HepG2 (cell line): ENCODE results near the gene PSKH1. TPM values are rescaled to one million over a fixed set of nuclear protein-coding genes. Genes with fewer than 3 reads are reported as not detected.

Source experiments
- ARID5B ChIP-seq: IDR thresholded peaks from 2 replicates; pipeline ENCODE4 v1.4.0; 2020; ENCODE audit warnings: mild to moderate bottlenecking, missing genetic modification reagents
- ATF7 ChIP-seq, 2 experiments: fragments of 450-650 bp in 1 of 2; sonication (generic) in 1 of 2; formaldehyde crosslinking in 1 of 2; IDR thresholded peaks; 2 replicates each; pipeline versions ENCODE4 v1.4.0 to v1.6.1; 2016 to 2020; ENCODE audit warnings: antibody characterized with exemption in 1 of 2, mild to moderate bottlenecking in 1 of 2, missing genetic modification reagents in 1 of 2
- CC2D1A ChIP-seq: sonication (generic); formaldehyde crosslinking; IDR thresholded peaks from 2 replicates; pipeline ENCODE4 v1.8.1; 2023; ENCODE audit warnings: mild to moderate bottlenecking, missing genetic modification reagents
- ETV6 ChIP-seq: sonication (generic); formaldehyde crosslinking; conservative IDR thresholded peaks from 2 replicates; pipeline ENCODE4 v1.4.0; 2020; ENCODE audit warnings: missing genetic modification reagents
- KLF16 ChIP-seq, 2 experiments: sonication (generic) in 1 of 2; formaldehyde crosslinking in 1 of 2; IDR thresholded peaks; 2 replicates each; pipeline versions ENCODE4 v1.6.1 to v1.8.0; 2016 to 2023; ENCODE audit warnings: missing genetic modification reagents in 2 of 2, missing compliant biosample characterization in 1 of 2
- LBX2 ChIP-seq: sonication (generic); formaldehyde crosslinking; IDR thresholded peaks from 2 replicates; pipeline ENCODE4 v1.5.0; 2020; ENCODE audit warnings: missing genetic modification reagents, mild to moderate bottlenecking, borderline replicate concordance
- MEIS2 ChIP-seq: sonication (generic); formaldehyde crosslinking; IDR thresholded peaks from 2 replicates; pipeline ENCODE4 v1.9.0; 2021; ENCODE audit warnings: mild to moderate bottlenecking, missing genetic modification reagents
- MXI1 ChIP-seq: IDR thresholded peaks from 3 replicates; pipeline ENCODE4 v1.6.1; 2012; ENCODE audit warnings: low read depth, low read length, inconsistent platforms, borderline replicate concordance
- MZF1 ChIP-seq: sonication (generic); formaldehyde crosslinking; IDR thresholded peaks from 2 replicates; pipeline ENCODE4 v1.8.1; 2023; ENCODE audit warnings: mild to moderate bottlenecking, missing genetic modification reagents, borderline replicate concordance
- PTBP1 ChIP-seq: fragments of 200-400 bp; formaldehyde crosslinking; IDR thresholded peaks from 2 replicates; pipeline ENCODE4 v1.6.1; 2018; ENCODE audit warnings: low read length, low read depth; ENCODE audit not compliant: poor library complexity, severe bottlenecking
- SKIL ChIP-seq: sonication (generic); formaldehyde crosslinking; IDR thresholded peaks from 2 replicates; pipeline ENCODE4 v1.8.0; 2022; ENCODE audit warnings: missing genetic modification reagents, mild to moderate bottlenecking, moderate library complexity, borderline replicate concordance
- SRSF1 ChIP-seq: fragments of 200-400 bp; formaldehyde crosslinking; optimal IDR thresholded peaks from 2 replicates; pipeline ENCODE3; 2017; ENCODE audit warnings: mild to moderate bottlenecking, low read depth, low read length, moderate library complexity
- ZBTB42 ChIP-seq: sonication (generic); formaldehyde crosslinking; IDR thresholded peaks from 2 replicates; pipeline ENCODE4 v1.5.0; 2020; ENCODE audit warnings: mild to moderate bottlenecking, missing genetic modification reagents
- ZNF225 ChIP-seq: sonication (generic); formaldehyde crosslinking; IDR thresholded peaks from 2 replicates; pipeline ENCODE4 v1.4.0; 2020; ENCODE audit warnings: mild to moderate bottlenecking, missing genetic modification reagents
- ZNF275 ChIP-seq: sonication (generic); formaldehyde crosslinking; IDR thresholded peaks from 2 replicates; pipeline ENCODE4 v1.8.0; 2022; ENCODE audit warnings: missing genetic modification reagents, mild to moderate bottlenecking, inconsistent platforms, borderline replicate concordance
- ZNF44 ChIP-seq: sonication (generic); formaldehyde crosslinking; IDR thresholded peaks from 2 replicates; pipeline ENCODE4 v1.5.1; 2020; ENCODE audit warnings: mild to moderate bottlenecking, missing genetic modification reagents
- ZNF446 ChIP-seq: sonication (generic); formaldehyde crosslinking; IDR thresholded peaks from 2 replicates; pipeline ENCODE4 v1.5.0; 2020; ENCODE audit warnings: mild to moderate bottlenecking, missing genetic modification reagents
- ZNF547 ChIP-seq: sonication (generic); formaldehyde crosslinking; IDR thresholded peaks from 2 replicates; pipeline ENCODE4 v1.5.1; 2020; ENCODE audit warnings: mild to moderate bottlenecking, missing genetic modification reagents
- polyA plus RNA-seq, 8 experiments: library from polyadenylated mRNA; depleted of rRNA in 3 of 8; stranded (reverse) in 7 of 8; unstranded in 1 of 8; fragments of >200 nt; fragmentation: Illumina TruSeq in 4 of 8; extraction: Trizol in 4 of 8; gene quantifications; 2 replicates each; pipeline versions ENCODE4 v1.2.1 to v1.2.3, GENCODE V29; 2011 to 2016; ENCODE audit warnings: low read depth in 4 of 8, missing spikeins in 1 of 8, mixed read lengths in 1 of 8; ENCODE audit not compliant: insufficient read depth in 1 of 8
- total RNA-seq, 5 experiments: library from RNA; depleted of rRNA; stranded (reverse); fragments of >200 nt; fragmentation: Illumina TruSeq; extraction: Trizol; gene quantifications; 2 replicates each; pipeline ENCODE4 v1.2.3, GENCODE V29; 2016; ENCODE audit warnings: low read depth in 1 of 5

Gene PSKH1
- total and polyA plus RNA-seq, 2 of the 13 experiments (the other 11 are each of a cell fraction or from before 2014, with no cell fraction given), result 8.4 to 19.1 TPM

GRCh38 chr16:67847064-67847861 lies 45.8 kb upstream of the PSKH1 start, which contains the start of gene CENPT (continued):
- TF ChIP-seq ATF7 (IDR thresholded peaks at IDR 0.05) (no peak), ATF7 (CRISPR knock-in tag; IDR thresholded peaks at IDR 0.05) (0 out of 2 replicates have a peak, but pooled peaks have one; percentile 45), CC2D1A (CRISPR knock-in tag) (0 out of 2 replicates have a peak, but pooled peaks have one; percentile 11), LBX2 (CRISPR knock-in tag) (0 out of 2 replicates have a peak, but pooled peaks have one; percentile 9), SRSF1 (no peak), KLF16 (CRISPR knock-in tag; IDR thresholded peaks at IDR 0.05) (no peak), MXI1 (peak; percentile 24; the same call in 1 of the 3 replicates), MEIS2 (CRISPR knock-in tag) (peak; percentile 10; the same call in 1 of the 2 replicates), ZNF547 (CRISPR knock-in tag) (0 out of 2 replicates have a peak, but pooled peaks have one; percentile 38), MZF1 (CRISPR knock-in tag) (0 out of 2 replicates have a peak, but pooled peaks have one; percentile 37), ETV6 (CRISPR knock-in tag) (peak; percentile 43; the same call in 1 of the 2 replicates), ZBTB42 (CRISPR knock-in tag) (peak; percentile 90), PTBP1 (peak; percentile 75), ZNF275 (CRISPR knock-in tag) (0 out of 2 replicates have a peak, but pooled peaks have one; percentile 21), ARID5B (CRISPR knock-in tag) (peak; percentile 20; the same call in 1 of the 2 replicates), ZNF446 (peak; percentile 81; the same call in 1 of the 2 replicates), ZNF225 (CRISPR knock-in tag) (peak; percentile 57; the same call in 1 of the 2 replicates), SKIL (CRISPR knock-in tag) (peak; percentile 16; the same call in 1 of the 2 replicates), ZNF44 (CRISPR knock-in tag) (peak; percentile 83; the same call in 1 of the 2 replicates)
